MG63 (cell line): ENCODE results near the gene FLNB. TPM values are rescaled to one million over a fixed set of nuclear protein-coding genes. Genes with fewer than 3 reads are reported as not detected.
A peak's percentile ranks its signal among the peaks of the same experiment; 100 is the strongest.

Experiments
- DNase-seq: peaks from one replicate; pipeline ENCODE4 v3.0.0-alpha.2; 2020
- H3K27me3 ChIP-seq: fragments of 250-450 bp; sonication (Bioruptor Pico); 2 replicates; pipeline ENCODE4 v1.5.1; 2020; ENCODE audit warnings: mild to moderate bottlenecking, moderate library complexity
- H3K36me3 ChIP-seq: fragments of 250-450 bp; sonication (Bioruptor Pico); 2 replicates; pipeline ENCODE4 v1.5.1; 2020; ENCODE audit warnings: mild to moderate bottlenecking, moderate library complexity
- H3K4me3 ChIP-seq: fragments of 250-450 bp; sonication (Bioruptor Pico); 2 replicates; pipeline ENCODE4 v1.5.1; 2020; ENCODE audit warnings: mild to moderate bottlenecking, moderate library complexity
- H3K9me3 ChIP-seq: fragments of 250-450 bp; sonication (Bioruptor Pico); 2 replicates; pipeline ENCODE4 v1.5.1; 2020; ENCODE audit warnings: mild to moderate bottlenecking, moderate library complexity
- total RNA-seq: library from RNA; depleted of rRNA; stranded (reverse); fragments of >200 nt; shearing (Covaris generic); gene quantifications from 2 replicates; pipeline ENCODE4 v1.2.3, GENCODE V29; 2014; ENCODE audit warnings: low replicate concordance

FLNB gene
- total RNA-seq, 1 experiment from 2014 or later = 128 TPM

GRCh38 chr3:58116161-58116955, 108.1 kb downstream of the FLNB start:
- DNase-seq = no peak
- Histone ChIP-seq H3K9me3 (no peaks in the 10 kb centered on the region), H3K36me3 (peaks cover 60% of the 10 kb centered on the region), H3K27me3 (no peaks in the 10 kb centered on the region), H3K4me3 (no peak overlapping the region)

DNA sequence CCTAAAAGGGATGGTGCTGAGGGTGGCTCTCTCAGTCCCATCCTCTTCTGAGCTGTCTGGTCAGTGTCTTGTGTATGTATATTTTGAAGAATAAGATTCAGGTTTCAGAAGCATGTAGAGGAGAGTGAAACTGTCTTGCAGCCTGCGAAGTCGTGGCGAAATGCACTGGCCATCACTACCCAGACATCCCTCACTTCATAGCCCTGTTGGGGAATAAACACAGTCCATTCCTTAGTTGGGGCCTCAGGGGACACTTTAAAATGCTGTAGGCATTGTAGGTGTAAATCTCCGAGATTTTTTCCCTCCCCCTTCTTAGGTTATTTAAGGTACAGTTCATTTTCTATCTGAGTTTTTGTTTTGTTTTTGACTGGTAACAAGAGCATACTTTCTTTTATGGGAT, 108.8 kb downstream of the FLNB start:
- Histone ChIP-seq H3K27me3 (no peaks in the 10 kb centered on the region), H3K9me3 (no peaks in the 10 kb centered on the region), H3K4me3 (no peak overlapping the region), H3K36me3 (peaks cover 58% of the 10 kb centered on the region)
- DNase-seq = no peak

GRCh38 chr3:58117561-58118181, 109.4 kb downstream of the FLNB start:
- H3K36me3 ChIP-seq = peaks cover 55% of the 10 kb centered on the region
- DNase-seq = peak; percentile 69
- H3K9me3 ChIP-seq = no peaks in the 10 kb centered on the region
- no peaks in the 10 kb centered on the region for H3K27me3 ChIP-seq
- H3K4me3 ChIP-seq = no peak overlapping the region

GRCh38 chr3:58119186-58119585, 111.0 kb downstream of the FLNB start:
- Histone ChIP-seq H3K27me3 (no peaks in the 10 kb centered on the region), H3K36me3 (peaks cover 57% of the 10 kb centered on the region), H3K9me3 (no peaks in the 10 kb centered on the region), H3K4me3 (no peak overlapping the region)
- no peak for DNase-seq

GRCh38 chr3:58120075-58120812, 112.0 kb downstream of the FLNB start:
- Histone ChIP-seq H3K9me3 (no peaks in the 10 kb centered on the region), H3K4me3 (no peak overlapping the region), H3K27me3 (no peaks in the 10 kb centered on the region), H3K36me3 (peaks cover 63% of the 10 kb centered on the region)
- no peak for DNase-seq

DNA sequence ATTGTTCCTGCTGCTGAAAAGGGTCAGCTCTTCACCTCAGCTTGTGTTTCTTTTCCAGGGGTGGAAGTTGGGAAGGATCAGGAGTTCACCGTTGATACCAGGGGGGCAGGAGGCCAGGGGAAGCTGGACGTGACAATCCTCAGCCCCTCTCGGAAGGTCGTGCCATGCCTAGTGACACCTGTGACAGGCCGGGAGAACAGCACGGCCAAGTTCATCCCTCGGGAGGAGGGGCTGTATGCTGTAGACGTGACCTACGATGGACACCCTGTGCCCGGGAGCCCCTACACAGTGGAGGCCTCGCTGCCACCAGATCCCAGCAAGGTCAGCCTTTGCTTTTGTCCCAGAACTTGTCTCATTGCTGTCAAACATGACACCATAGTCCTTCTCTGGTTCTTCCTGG, 113.0 kb downstream of the FLNB start:
- peaks cover 72% of the 10 kb centered on the region for H3K36me3 ChIP-seq
- no peaks in the 10 kb centered on the region for H3K27me3 ChIP-seq
- no peaks in the 10 kb centered on the region for H3K9me3 ChIP-seq
- no peak for DNase-seq
- H3K4me3 ChIP-seq = no peak overlapping the region

DNA sequence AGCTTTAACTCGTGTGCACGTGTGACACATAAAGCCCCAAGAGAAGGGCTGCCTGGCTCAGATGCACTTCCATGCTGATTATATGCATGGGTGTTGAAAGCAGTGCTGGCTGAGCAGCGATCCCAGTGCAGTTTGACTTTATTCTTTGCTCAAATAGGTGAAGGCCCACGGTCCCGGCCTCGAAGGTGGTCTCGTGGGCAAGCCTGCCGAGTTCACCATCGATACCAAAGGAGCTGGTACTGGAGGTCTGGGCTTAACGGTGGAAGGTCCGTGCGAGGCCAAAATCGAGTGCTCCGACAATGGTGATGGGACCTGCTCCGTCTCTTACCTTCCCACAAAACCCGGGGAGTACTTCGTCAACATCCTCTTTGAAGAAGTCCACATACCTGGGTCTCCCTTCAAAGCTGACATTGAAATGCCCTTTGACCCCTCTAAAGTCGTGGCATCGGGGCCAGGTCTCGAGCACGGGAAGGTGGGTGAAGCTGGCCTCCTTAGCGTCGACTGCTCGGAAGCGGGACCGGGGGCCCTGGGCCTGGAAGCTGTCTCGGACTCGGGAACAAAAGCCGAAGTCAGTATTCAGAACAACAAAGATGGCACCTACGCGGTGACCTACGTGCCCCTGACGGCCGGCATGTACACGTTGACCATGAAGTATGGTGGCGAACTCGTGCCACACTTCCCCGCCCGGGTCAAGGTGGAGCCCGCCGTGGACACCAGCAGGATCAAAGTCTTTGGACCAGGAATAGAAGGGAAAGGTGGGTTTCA, 114.9 kb downstream of the FLNB start:
- no peak for DNase-seq
- Histone ChIP-seq H3K4me3 (no peak overlapping the region), H3K9me3 (no peaks in the 10 kb centered on the region), H3K36me3 (peaks cover 73% of the 10 kb centered on the region), H3K27me3 (no peaks in the 10 kb centered on the region)

DNA sequence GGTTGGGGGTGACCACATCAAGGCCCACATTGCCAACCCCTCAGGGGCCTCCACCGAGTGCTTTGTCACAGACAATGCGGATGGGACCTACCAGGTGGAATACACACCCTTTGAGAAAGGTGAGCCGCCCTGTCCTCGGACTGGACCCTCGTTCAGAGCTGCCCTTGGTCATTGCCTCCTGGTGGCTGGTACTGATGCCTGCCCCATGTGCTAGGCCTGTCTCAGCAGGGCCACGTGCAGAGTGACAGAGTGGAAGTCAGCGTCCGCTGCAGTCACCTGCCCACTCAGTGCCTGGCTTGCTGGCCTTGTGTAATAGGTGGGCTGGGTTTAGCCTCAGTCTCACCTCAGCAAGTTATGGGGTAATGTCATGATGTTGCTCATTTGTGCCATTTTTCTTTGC, 116.2 kb downstream of the FLNB start:
- Histone ChIP-seq H3K4me3 (no peak overlapping the region), H3K9me3 (no peaks in the 10 kb centered on the region), H3K27me3 (no peaks in the 10 kb centered on the region), H3K36me3 (peaks cover 66% of the 10 kb centered on the region)
- no peak for DNase-seq

- no peak overlapping the region for H3K4me3 ChIP-seq
- DNase-seq = no peak
- H3K27me3 ChIP-seq = no peaks in the 10 kb centered on the region
- peaks cover 39% of the 10 kb centered on the region for H3K36me3 ChIP-seq
- H3K9me3 ChIP-seq = no peaks in the 10 kb centered on the region
Measured at GRCh38 chr3:58129041-58129770, 121.0 kb downstream of the FLNB start.

DNA sequence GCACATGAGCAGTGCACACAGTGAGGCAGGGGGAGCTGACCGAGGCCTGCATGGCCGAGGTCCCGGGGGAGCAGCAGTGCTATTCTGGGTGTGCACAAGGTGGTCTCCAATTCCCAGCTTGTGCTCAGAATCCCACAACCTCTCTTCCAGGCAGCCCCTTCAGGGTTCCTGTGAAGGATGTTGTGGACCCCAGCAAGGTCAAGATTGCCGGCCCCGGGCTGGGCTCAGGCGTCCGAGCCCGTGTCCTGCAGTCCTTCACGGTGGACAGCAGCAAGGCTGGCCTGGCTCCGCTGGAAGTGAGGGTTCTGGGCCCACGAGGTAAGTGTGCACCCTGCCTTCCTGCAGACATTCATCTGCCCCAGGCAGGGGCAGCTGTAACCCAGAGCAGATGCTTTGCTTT, 122.4 kb downstream of the FLNB start:
- Histone ChIP-seq H3K4me3 (no peak overlapping the region), H3K36me3 (peaks cover 42% of the 10 kb centered on the region), H3K27me3 (no peaks in the 10 kb centered on the region), H3K9me3 (no peaks in the 10 kb centered on the region)
- DNase-seq = no peak

DNA sequence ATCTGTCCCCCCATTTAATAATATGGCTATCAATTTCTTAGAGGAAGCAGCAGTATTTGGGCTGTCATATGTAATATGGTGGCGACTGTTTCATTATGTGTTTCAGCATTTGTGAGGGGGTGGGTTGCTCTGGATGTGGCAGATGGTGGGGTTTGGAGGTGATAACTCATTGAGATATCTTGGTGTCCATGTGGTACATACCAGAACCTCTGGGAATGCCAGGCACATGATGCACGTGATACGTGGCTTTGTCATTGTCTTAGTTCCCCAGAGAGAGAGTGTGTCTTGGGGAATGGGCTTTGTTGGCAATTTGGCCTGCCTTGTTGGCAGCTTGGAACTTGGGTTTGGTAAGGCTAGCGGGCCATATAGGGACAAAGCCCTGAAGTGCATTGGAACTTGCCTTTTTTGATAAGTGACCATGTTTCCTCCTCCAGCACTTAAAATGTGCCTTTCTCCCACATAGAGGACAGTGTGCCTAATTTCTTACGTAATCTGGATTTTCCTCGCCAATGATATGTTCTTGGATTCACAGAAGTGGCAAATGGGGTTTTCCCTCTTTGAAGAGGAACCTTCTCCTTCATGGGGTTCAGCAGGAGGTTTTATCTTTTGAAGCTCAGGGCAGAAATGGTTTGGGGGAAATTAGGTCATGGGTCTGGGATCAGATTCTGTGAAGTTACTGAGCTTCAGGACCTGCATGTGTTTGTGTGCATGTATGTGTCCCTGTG, 123.0 kb downstream of the FLNB start:
- no peaks in the 10 kb centered on the region for H3K9me3 ChIP-seq
- peaks cover 42% of the 10 kb centered on the region for H3K36me3 ChIP-seq
- H3K4me3 ChIP-seq = no peak overlapping the region
- H3K27me3 ChIP-seq = no peaks in the 10 kb centered on the region
- no peak for DNase-seq

DNA sequence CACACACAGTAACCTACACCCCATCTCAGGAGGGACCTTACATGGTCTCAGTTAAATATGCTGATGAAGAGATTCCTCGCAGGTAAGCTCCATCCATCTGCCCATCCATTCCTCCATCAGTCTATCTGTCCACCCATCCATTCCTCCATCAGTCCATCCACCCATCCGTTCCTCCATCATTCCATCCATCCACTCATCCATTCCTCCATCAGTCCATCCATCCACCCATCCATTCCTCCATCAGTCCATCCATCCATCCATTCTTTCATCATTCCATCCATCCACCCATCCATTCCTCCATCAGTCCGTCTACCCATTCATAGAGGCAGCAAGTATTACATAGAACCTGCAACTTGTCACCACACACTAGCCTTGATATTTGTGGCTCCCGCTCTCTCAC, 124.6 kb downstream of the FLNB start:
- H3K9me3 ChIP-seq = no peaks in the 10 kb centered on the region
- no peaks in the 10 kb centered on the region for H3K27me3 ChIP-seq
- H3K4me3 ChIP-seq = no peak overlapping the region
- no peak for DNase-seq
- peaks cover 48% of the 10 kb centered on the region for H3K36me3 ChIP-seq

- Histone ChIP-seq H3K9me3 (no peaks in the 10 kb centered on the region), H3K36me3 (peaks cover 55% of the 10 kb centered on the region)
- DNase-seq = no peak
Measured at GRCh38 chr3:58134468-58134867, 126.2 kb downstream of the FLNB start.

DNA sequence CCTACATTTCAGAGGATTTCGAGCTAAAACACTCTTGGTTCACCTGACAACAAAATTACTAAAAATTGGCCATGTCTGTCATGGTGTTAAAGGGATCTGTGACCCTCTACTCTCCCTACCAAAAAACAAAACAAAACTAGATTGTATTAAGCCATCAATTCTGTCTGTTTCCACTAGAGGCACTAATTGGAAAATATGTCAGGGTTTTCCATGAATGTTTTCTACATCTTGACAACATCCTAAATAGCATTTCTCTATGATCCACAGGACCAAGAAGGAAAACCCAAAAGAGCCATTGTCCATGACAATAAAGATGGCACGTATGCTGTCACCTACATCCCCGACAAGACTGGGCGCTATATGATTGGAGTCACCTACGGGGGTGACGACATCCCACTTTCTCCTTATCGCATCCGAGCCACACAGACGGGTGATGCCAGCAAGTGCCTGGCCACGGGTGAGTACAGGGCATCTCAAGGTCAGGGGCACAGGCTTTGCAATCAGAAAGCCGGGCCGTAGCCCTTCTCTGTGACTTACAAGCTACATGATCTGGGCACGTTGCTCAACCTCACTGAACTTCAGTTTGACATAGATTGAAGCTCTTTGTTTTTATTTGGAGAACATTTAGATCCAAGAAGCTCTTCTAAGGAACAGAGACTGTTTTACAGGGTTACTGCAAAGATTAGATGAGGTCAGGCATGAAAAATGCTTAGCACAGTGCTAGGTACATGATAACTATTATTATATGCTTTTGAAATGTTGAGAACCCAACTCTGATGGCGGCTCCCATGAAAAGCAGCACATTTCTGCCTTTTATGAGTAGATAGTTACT, 127.7 kb downstream of the FLNB start:
- no peak for DNase-seq
- Histone ChIP-seq H3K36me3 (peaks cover 63% of the 10 kb centered on the region), H3K27me3 (no peaks in the 10 kb centered on the region), H3K4me3 (no peak overlapping the region), H3K9me3 (no peaks in the 10 kb centered on the region)

More at GRCh38 chr3:58134468-58134867, 126.2 kb downstream of the FLNB start:
- no peak overlapping the region for H3K4me3 ChIP-seq
- H3K27me3 ChIP-seq = no peaks in the 10 kb centered on the region

GRCh38 chr3:58137306-58137705, 129.1 kb downstream of the FLNB start:
- peaks cover 71% of the 10 kb centered on the region for H3K36me3 ChIP-seq

More at GRCh38 chr3:58137306-58137705, 129.1 kb downstream of the FLNB start:
- DNase-seq = no peak
- H3K9me3 ChIP-seq = no peaks in the 10 kb centered on the region
- H3K27me3 ChIP-seq = no peaks in the 10 kb centered on the region
- no peak overlapping the region for H3K4me3 ChIP-seq
